ENCODE measurements around the gene C15orf39. TPM values are rescaled to one million over a fixed set of nuclear protein-coding genes. Genes with fewer than 3 reads are reported as not detected.

Gene C15orf39
- total RNA-seq, 2 donors from 2014 or later, result 5.9 to 16.4 TPM

DNA sequence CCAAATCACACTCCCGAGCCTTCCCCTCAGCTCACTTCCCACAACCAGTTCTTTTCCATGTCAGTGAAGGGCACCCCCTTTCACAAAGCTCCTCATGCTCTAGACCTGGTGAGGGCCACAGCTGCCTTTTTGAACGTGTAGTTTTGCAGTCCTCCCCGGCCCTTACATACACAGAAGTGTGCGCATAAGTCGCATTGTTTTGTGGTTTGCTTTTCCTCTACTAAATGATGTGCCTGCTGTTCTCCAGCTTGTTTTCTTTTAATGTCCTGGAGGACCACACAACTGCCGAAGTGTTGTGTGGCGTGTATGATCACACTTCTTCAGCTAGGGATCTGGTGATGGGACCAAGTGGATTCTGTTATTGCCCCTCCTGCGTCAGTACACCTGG is 7.6 kb downstream of the C15orf39 start:
- DNase-seq (ENCODE audit: low spot score), result no peak
- Histone ChIP-seq H3K4me3 (no peak overlapping the region), H3K4me1 (peaks cover 0 to 69% of the 10 kb centered on the region in 2 donors), H3K36me3 (peaks cover 58% of the 10 kb centered on the region), H3K27ac (no peak overlapping the region), H3K27me3 (no peaks in the 10 kb centered on the region), H3K9me3 (no peaks in the 10 kb centered on the region)
- TF ChIP-seq, protein P1, sequence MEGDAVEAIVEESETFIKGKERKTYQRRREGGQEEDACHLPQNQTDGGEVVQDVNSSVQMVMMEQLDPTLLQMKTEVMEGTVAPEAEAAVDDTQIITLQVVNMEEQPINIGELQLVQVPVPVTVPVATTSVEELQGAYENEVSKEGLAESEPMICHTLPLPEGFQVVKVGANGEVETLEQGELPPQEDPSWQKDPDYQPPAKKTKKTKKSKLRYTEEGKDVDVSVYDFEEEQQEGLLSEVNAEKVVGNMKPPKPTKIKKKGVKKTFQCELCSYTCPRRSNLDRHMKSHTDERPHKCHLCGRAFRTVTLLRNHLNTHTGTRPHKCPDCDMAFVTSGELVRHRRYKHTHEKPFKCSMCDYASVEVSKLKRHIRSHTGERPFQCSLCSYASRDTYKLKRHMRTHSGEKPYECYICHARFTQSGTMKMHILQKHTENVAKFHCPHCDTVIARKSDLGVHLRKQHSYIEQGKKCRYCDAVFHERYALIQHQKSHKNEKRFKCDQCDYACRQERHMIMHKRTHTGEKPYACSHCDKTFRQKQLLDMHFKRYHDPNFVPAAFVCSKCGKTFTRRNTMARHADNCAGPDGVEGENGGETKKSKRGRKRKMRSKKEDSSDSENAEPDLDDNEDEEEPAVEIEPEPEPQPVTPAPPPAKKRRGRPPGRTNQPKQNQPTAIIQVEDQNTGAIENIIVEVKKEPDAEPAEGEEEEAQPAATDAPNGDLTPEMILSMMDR (IDR thresholded peaks at IDR 0.05), result no peak

DNA sequence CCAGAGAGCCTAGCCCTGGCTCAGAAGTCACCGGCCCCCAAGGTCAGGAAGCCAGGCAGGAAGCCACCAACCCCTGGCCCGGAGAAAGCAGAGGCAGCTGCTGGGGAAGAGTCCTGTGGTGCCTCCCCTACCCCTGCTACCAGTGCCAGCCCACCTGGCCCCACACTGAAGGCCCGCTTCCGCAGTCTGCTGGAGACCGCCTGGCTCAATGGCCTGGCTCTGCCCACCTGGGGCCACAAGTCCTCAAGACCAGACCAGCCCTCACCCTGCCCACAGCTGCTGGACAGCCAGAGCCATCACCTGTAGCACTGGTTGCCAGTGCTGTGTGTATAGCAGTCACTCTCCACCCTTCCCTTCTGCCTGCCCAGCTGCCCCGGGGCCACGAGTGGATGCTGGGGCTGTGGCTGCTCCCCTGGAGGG is 9.1 kb downstream of the C15orf39 start:
- TF ChIP-seq, protein P1 (IDR thresholded peaks at IDR 0.05), result no peak
- Histone ChIP-seq H3K27ac (no peak overlapping the region), H3K9me3 (no peaks in the 10 kb centered on the region), H3K4me3 (no peak overlapping the region), H3K27me3 (no peaks in the 10 kb centered on the region), H3K4me1 (peaks cover 0 to 55% of the 10 kb centered on the region in 2 donors), H3K36me3 (peaks cover 58% of the 10 kb centered on the region)
- DNase-seq (ENCODE audit: low spot score), result no peak

DNA sequence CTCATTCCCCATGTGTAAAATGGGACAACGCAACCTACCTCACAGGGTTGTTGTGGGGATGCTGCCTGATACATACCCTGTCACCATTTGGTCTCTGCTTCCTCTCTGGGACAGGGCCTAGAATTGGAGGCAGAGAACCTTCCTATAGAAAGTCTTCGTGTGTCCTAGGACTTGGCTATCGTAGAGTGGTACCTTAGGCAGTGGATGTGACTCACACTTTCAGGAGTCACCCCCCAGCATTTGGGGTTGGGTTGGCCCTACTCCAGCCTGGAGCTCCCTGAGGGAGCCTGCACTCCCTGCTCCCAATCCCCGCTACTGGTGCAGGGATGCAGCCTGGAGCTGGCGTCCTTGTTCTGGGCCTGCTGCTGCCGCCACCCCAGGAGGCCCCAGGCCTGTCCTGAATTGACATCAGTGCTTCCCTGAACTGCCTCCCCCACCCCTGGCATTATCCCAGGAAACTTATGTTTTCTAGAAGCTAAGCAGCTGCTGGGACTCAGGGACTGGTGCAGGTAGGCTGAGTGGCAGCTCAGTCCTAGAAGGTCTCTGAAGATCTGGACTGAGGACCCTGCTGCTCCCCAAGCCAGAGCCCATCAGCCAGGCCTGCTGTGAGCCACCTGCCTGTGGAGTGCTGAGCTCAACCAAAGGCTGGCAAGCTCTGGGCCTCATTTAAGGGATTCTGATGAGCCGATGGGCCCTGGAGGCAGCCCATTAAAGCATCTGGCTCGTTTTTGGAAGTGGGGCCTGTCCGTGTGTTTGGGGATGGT is 9.9 kb downstream of the C15orf39 start:
- no peak for DNase-seq (ENCODE audit: low spot score)
- H3K36me3 ChIP-seq, result peaks cover 51% of the 10 kb centered on the region
- no peak overlapping the region for H3K4me3 ChIP-seq
- no peaks in the 10 kb centered on the region for H3K9me3 ChIP-seq
- H3K27me3 ChIP-seq, result no peaks in the 10 kb centered on the region
- H3K4me1 ChIP-seq, result peaks cover 0 to 47% of the 10 kb centered on the region in 2 donors
- no peak overlapping the region for H3K27ac ChIP-seq
- TF ChIP-seq, protein P1 (IDR thresholded peaks at IDR 0.05), result no peak

GRCh38 chr15:75212200-75212858 is 10.6 kb downstream of the C15orf39 start:
- peaks cover 0 to 41% of the 10 kb centered on the region in 2 donors for H3K4me1 ChIP-seq
- H3K36me3 ChIP-seq, result peaks cover 44% of the 10 kb centered on the region
- H3K27ac ChIP-seq, result no peak overlapping the region
- DNase-seq (ENCODE audit: low spot score), result no peak
- no peak overlapping the region for H3K4me3 ChIP-seq
- no peaks in the 10 kb centered on the region for H3K27me3 ChIP-seq
- TF ChIP-seq, protein P1 (IDR thresholded peaks at IDR 0.05), result no peak
- no peaks in the 10 kb centered on the region for H3K9me3 ChIP-seq

GRCh38 chr15:75213212-75213767 is 11.6 kb downstream of the C15orf39 start:
- H3K4me1 ChIP-seq, result peaks cover 0 to 36% of the 10 kb centered on the region in 2 donors
- TF ChIP-seq, protein P1 (IDR thresholded peaks at IDR 0.05), result no peak
- no peak for DNase-seq (ENCODE audit: low spot score)
- H3K27me3 ChIP-seq, result no peaks in the 10 kb centered on the region
- peaks cover 39% of the 10 kb centered on the region for H3K36me3 ChIP-seq
- H3K27ac ChIP-seq, result no peak overlapping the region
- H3K9me3 ChIP-seq, result no peaks in the 10 kb centered on the region
- H3K4me3 ChIP-seq, result no peak overlapping the region

All from right atrium auricular region (tissue), 2 donors.